MM.1S (cell line): ENCODE results near the gene KRTAP12-1.

Experiments
- CTCF ChIP-seq: fragments of 300-600 bp; sonication (generic); IDR thresholded peaks from 2 replicates; pipeline ENCODE4 v1.5.1; 2016; ENCODE audit warnings: antibody characterized with exemption, low read length, mixed read lengths
- EZH2 ChIP-seq: fragments of 300-600 bp; sonication (generic); optimal IDR thresholded peaks from 2 replicates; pipeline ENCODE3; 2017; ENCODE audit warnings: low read depth, mild to moderate bottlenecking, antibody characterized with exemption, low read length, mixed read lengths

DNA sequence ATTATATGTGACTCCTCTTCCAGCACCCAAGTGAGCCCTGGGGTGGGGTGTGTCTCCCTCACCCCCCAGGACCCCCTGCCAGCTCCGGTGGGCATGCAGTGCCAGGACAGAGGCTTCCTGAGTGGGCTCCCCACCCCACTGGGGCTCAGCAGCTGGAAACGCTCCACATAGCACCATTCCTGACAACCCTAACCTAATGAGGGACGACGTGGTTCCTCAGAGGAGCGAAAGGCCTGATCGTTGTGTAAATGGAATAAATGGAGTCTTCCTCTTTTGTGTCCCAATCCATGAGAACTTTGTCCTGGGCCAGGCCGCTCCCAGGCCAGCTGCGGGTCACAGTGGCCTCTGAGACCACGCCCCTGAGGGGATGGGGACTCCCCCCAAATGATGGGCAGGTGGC lies 31.2 kb upstream of the KRTAP12-1 start:
- TF ChIP-seq CTCF (no peak), EZH2 (no peak)
